Mesodermal cell (in vitro differentiated cells): ENCODE data around the gene NDOR1.
"Not testable (repeated sequence)": the region's sequence is repeated elsewhere in the genome, so short reads cannot be mapped to it uniquely, and the experiment has no call there.

Source experiments
- H3K27ac ChIP-seq: 2 replicates; pipeline ENCODE4 v1.7.0; 2013; ENCODE audit warnings: mild to moderate bottlenecking, low read depth, low read length, moderate library complexity; ENCODE audit not compliant: severe bottlenecking
- H3K36me3 ChIP-seq: 2 replicates; pipeline ENCODE4 v1.7.1; 2013; ENCODE audit warnings: mild to moderate bottlenecking, low read length, moderate library complexity; ENCODE audit not compliant: control insufficient read depth, insufficient read depth
- H3K4me1 ChIP-seq: one replicate; pipeline ENCODE4 v1.7.1; 2013; ENCODE audit warnings: mild to moderate bottlenecking, low read length; ENCODE audit not compliant: insufficient read depth, control insufficient read depth, poor library complexity, severe bottlenecking
- H3K4me3 ChIP-seq: 2 replicates; pipeline ENCODE4 v1.7.0; 2013; ENCODE audit warnings: low read length, control low read depth, mild to moderate bottlenecking; ENCODE audit not compliant: insufficient read depth, poor library complexity, severe bottlenecking; ENCODE audit errors: extremely low read depth
- H3K9me3 ChIP-seq: 2 replicates; pipeline ENCODE4 v1.7.1; 2013; ENCODE audit warnings: mild to moderate bottlenecking, low read length, moderate library complexity; ENCODE audit not compliant: control insufficient read depth
- WGBS, 2 experiments: methylation state at CpG; one replicate each; pipeline ENCODE4 v1.1.5; 2013; ENCODE audit warnings: missing lambda C conversion rate in 2 of 2; ENCODE audit not compliant: insufficient coverage in 2 of 2; 5-methylcytosine and 5-hydroxymethylcytosine counted together

The NDOR1 gene

GRCh38 chr9:137236238-137236935 is 30.9 kb downstream of the NDOR1 start:
- H3K4me1 ChIP-seq: peaks cover 5% of the 10 kb centered on the region
- H3K27ac ChIP-seq: no peak overlapping the region
- H3K4me3 ChIP-seq: no peak overlapping the region
- H3K9me3 ChIP-seq: no peaks in the 10 kb centered on the region
- no peaks in the 10 kb centered on the region for H3K36me3 ChIP-seq
- WGBS, 2 experiments: 34 to 39% methylated on average over 28 to 29 of the region's 31 CpGs

- Histone ChIP-seq H3K27ac (no peak overlapping the region), H3K9me3 (no peaks in the 10 kb centered on the region), H3K4me1 (peaks cover 5% of the 10 kb centered on the region), H3K36me3 (peaks cover 5% of the 10 kb centered on the region), H3K4me3 (no peak overlapping the region)
- 71 to 75% methylated on average over 9 to 10 of the region's 11 CpGs for WGBS, 2 experiments
Measured at GRCh38 chr9:137236936-137237421, 31.5 kb downstream of the NDOR1 start.

- Histone ChIP-seq H3K27ac (no peak overlapping the region), H3K36me3 (peaks cover 16% of the 10 kb centered on the region), H3K4me3 (no peak overlapping the region), H3K9me3 (no peaks in the 10 kb centered on the region), H3K4me1 (peaks cover 12% of the 10 kb centered on the region)
- WGBS, 2 experiments: 78 to 83% methylated on average over 11 of the region's 13 CpGs
Measured at GRCh38 chr9:137237759-137238726, 32.5 kb downstream of the NDOR1 start.

GRCh38 chr9:137239541-137240200 is 34.2 kb downstream of the NDOR1 start:
- H3K36me3 ChIP-seq: peaks cover 27% of the 10 kb centered on the region
- H3K4me3 ChIP-seq: peak overlapping the region; percentile 71
- not testable (repeated sequence) for H3K9me3 ChIP-seq
- H3K4me1 ChIP-seq: peaks cover 12% of the 10 kb centered on the region
- WGBS, 2 experiments: 82 to 83% methylated on average over 4 to 9 of the region's 27 CpGs
- peak overlapping the region; percentile 91 for H3K27ac ChIP-seq

DNA sequence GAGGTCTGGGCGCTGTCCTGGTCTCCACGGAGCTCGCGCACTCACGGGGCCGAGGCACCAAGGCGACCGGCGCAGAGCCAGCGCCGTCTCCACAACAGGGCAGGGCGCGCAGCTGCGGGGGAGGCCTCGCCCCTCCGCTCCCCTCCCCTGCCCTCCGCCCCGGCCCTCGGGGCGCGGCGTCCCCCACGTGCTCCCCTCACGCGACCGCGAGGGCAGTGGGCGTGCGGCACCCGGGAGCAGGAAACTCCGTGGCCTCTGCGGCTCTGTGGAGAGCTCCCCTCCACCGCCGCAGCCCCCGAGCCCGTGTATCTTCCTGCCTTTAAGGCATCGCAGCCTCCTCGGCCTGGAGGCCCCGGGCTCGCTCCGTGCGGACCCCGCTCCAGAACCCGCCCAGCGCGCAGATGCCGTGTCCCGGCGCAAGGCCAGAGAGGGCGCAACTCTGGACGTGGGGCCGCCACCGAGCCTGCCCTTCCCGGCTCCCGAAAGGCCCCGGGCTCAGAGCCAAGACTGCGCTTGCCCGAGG is 34.9 kb downstream of the NDOR1 start:
- Histone ChIP-seq H3K9me3 (no peaks in the 10 kb centered on the region), H3K27ac (peak overlapping the region; percentile 91), H3K4me3 (peak overlapping the region; percentile 71), H3K36me3 (peaks cover 27% of the 10 kb centered on the region), H3K4me1 (peaks cover 12% of the 10 kb centered on the region)
- 0% methylated on average over 32 to 42 of the region's 58 CpGs for WGBS, 2 experiments

- H3K4me1 ChIP-seq: peaks cover 12% of the 10 kb centered on the region
- peaks cover 27% of the 10 kb centered on the region for H3K36me3 ChIP-seq
- H3K9me3 ChIP-seq: no peaks in the 10 kb centered on the region
- H3K27ac ChIP-seq: peak within 1 kb of the TSS; percentile 91
- H3K4me3 ChIP-seq: peak within 1 kb of the TSS; percentile 93
- 0 to 1% methylated on average over 48 to 62 of the region's 67 CpGs for WGBS, 2 experiments
Measured at GRCh38 chr9:137240841-137241489, 35.5 kb downstream of the NDOR1 start, which contains the start of gene TUBB4B. TUBB4B (plus strand) TSS chr9:137241287; CDS start chr9:137241361, 74 bp downstream.

DNA sequence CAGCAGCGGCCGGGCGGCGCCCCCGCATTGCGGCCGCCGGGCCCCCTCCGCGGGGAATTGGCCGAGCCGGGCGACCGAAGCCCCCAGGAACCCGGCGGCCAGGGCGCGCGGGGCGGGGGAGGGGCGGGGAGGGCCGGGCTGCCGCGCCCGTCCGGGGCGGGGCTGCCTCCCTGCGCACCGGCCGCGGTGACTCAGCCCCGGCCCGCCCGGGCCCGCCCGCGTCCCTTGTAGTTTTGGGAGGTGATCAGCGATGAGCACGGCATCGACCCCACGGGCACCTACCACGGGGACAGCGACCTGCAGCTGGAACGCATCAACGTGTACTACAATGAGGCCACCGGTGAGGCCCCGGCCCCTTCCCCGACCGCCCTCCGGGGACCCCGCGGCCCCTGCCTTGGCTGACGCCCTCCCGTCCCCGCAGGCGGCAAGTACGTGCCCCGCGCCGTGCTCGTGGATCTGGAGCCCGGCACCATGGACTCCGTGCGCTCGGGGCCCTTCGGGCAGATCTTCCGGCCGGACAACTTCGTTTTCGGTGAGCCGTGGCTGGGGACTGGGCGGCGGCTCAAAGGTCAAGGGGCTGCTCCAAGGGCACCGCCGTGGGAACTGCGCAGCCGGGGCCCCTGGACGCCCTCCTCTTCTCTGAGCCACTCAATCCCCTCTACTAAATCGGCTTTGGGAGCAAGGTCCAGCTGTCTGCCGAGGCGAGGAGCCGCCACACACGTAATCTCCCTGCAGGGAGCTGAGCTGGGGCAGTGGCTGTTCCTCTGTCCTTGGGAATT is 36.2 kb downstream of the NDOR1 start:
- Histone ChIP-seq H3K36me3 (peaks cover 27% of the 10 kb centered on the region), H3K4me3 (peak overlapping the region; percentile 93), H3K4me1 (peaks cover 10% of the 10 kb centered on the region), H3K9me3 (no peaks in the 10 kb centered on the region), H3K27ac (peak overlapping the region; percentile 67)
- 2 to 6% methylated on average over 39 to 71 of the region's 83 CpGs for WGBS, 2 experiments

DNA sequence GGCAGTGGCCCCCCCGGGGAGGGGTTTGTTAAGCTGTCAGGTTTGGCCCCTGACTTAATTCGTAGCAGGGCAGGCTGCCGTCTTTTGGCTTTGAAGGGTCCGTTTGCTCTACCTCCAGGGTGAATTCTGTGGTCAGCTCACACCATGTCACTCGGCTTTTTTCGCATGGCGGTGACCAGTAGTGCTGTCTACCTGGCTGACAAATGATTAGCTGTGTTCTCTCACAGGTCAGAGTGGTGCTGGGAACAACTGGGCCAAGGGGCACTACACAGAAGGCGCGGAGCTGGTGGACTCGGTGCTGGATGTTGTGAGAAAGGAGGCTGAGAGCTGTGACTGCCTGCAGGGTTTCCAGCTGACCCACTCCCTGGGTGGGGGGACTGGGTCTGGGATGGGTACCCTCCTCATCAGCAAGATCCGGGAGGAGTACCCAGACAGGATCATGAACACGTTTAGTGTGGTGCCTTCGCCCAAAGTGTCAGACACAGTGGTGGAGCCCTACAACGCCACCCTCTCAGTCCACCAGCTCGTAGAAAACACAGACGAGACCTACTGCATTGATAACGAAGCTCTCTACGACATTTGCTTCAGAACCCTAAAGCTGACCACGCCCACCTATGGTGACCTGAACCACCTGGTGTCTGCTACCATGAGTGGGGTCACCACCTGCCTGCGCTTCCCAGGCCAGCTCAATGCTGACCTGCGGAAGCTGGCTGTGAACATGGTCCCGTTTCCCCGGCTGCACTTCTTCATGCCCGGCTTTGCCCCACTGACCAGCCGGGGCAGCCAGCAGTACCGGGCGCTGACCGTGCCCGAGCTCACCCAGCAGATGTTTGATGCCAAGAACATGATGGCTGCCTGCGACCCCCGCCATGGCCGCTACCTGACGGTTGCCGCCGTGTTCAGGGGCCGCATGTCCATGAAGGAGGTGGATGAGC is 37.0 kb downstream of the NDOR1 start:
- Histone ChIP-seq H3K4me1 (peaks cover 8% of the 10 kb centered on the region), H3K9me3 (no peaks in the 10 kb centered on the region), H3K27ac (no peak overlapping the region), H3K4me3 (peak overlapping the region; percentile 93), H3K36me3 (peaks cover 27% of the 10 kb centered on the region)
- WGBS, 2 experiments: 86 to 87% methylated on average over 34 to 35 of the region's 36 CpGs

- H3K4me3 ChIP-seq: not testable (repeated sequence)
- 95 to 98% methylated on average over 7 to 10 of the region's 18 CpGs for whole genome bisulfite sequencing, 2 experiments
Measured at GRCh38 chr9:137243266-137243625, 37.7 kb downstream of the NDOR1 start.

More at GRCh38 chr9:137243266-137243625, 37.7 kb downstream of the NDOR1 start:
- H3K4me1 ChIP-seq, H3K27ac ChIP-seq, H3K9me3 ChIP-seq: not testable (repeated sequence)
- peaks cover 27% of the 10 kb centered on the region for H3K36me3 ChIP-seq
